ENCODE measurements around the gene NET1.
"Not testable (repeated sequence)": the region's sequence is repeated elsewhere in the genome, so short reads cannot be mapped to it uniquely, and the experiment has no call there.

The NET1 gene

GRCh38 chr10:5399332-5399731 lies 13.0 kb upstream of the NET1 start:
- no peak for FAIRE-seq

DNA sequence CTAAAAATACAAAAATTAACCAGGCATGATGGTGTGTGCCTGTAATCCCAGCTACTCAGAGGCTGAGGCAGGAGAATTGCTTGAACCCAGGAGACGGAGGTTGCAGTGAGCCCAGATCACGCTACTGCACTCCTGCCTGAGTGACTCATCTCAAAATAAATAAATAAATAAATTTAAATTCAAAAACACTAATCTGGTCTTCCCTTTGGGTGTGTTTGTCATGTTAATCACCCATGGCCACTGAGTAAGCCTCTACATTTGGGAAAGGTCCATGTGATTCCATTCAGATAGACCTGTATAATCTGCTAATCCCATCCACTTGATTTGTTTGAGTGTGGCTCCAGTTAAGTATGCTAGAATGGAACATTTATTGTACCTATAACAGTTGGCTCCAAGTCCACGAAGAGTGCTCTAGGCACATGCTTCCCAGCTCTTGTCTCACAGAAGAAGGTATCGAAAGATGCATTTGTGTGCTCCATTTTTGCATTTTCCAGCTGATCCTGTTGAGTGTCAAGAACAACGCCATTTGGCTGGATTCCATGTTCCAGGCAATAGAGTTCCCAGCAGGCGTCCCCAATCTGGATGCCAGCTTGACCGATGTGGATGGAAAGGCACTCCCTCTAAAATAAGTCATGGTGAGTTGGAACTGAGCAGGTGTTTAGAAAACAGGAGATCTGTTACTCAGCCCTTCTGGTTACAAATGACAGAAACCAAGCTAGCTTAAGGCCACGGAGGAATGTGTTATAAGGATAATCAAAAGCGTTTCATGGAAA lies 11.7 kb upstream of the NET1 start:
- no peak for FAIRE-seq

GRCh38 chr10:5402798-5403197 lies 9.6 kb upstream of the NET1 start:
- FAIRE-seq: no peak

DNA sequence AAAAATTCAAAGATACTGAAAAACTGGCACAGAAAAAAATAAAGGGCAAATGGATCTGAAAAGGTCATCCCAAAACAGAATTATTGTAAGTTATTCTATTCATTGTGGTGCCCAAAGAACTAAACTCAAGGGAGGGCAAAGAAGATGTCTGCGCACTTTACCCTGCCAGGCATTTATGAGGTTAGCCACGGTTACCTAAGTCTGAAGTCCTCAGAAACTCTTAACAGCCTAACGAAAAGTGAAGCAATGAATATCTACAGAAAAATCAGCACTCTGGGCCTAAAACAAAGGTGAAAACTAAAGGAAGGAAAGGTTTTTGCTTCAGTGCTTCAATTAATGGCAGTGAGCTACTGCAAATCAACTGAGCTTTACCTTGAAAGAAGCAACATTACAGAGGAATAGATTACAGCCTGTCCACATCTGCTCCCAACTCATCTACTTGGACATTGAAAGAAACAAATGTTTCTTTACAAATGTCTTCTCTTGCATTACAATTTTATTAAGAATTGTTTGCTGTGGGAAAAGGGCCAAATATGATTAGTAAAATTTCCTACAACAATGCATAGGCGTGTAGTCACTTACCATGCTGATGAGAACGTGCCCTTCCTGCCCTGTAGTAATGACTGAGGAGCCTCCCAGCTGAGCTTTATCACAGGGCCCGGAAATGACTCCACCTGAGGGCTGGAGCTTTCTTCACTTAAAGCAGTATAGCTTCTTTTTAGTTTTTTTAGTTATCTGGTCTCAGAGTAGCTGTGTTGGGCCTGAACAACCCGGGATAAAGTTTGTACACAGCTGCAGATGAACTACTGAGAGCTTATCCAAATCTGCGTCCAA lies 7.9 kb upstream of the NET1 start, which contains the start of gene TUBAL3:
Gene TUBAL3 (minus strand): TSS at position 621 of the 834 bp plus-strand sequence. CDS start 36 bp downstream, at position 585.
- no peak for FAIRE-seq

GRCh38 chr10:5406918-5407317 lies 5.4 kb upstream of the NET1 start:
- no peak for FAIRE-seq

DNA sequence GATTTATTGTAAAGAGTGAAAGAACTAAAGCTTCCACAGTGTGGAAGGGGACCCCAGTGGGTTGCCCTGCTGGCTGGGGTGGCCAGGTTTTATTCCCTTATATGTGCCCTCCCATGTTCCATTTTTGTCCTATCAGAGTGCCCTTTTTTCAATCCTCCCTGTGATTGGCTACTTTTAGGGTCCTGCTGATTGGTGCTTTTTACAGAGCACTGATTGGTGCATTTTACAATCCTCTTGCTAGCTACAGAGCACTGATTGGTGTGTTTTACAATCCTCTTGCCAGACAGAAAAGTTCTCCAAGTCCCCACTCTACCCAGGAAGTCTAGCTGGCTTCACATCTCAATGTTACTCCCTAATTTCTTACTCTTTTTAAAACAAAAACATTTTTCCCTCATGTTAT lies 1.6 kb upstream of the NET1 start:
- FAIRE-seq: not testable (repeated sequence)

GRCh38 chr10:5411941-5412276 lies 448 bp upstream of the NET1 start:
- no peak for FAIRE-seq

DNA sequence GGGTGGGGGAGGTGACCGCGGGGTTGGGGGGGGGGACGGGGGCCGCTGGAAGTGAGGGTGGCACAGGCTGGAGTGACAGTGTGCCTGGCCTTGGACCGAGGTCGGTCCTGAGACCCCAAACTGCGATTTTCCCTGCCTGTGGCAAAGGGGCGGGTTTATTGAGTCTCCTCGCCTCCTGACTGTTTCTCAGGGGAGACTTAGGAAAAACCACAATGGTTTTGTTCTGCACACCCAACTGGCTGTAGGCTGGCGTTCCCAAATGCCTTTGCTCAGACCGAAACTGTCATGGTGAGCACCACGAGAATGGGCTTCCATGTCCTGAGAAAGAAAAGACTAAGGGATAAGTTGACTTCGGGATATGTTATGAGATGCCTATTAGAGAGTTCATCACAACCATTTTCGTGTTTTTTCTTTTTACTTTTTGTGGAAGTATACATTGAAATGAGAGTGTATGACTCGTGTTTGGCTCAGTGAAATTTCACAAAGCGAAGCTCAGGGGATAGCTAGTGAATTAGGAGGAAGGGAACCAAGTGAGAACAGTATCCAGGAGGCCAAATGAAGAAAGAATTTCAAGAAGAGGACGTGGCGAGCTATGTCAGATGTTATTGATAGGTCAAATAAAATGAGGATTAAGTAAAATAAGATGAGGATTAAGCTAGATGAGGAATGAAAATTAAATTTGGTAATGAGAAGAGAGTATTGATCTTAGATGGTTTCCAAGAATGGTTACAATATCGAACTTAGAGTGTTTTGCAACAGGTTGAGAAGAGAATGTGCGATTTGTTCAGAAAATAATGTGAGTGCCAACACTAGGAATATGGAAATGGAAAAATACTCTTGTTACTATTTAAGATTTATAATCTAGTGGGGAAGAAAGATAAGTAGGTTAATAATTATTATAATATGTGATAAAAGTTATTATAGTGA lies 918 bp downstream of the NET1 start:
- FAIRE-seq: no peak

DNA sequence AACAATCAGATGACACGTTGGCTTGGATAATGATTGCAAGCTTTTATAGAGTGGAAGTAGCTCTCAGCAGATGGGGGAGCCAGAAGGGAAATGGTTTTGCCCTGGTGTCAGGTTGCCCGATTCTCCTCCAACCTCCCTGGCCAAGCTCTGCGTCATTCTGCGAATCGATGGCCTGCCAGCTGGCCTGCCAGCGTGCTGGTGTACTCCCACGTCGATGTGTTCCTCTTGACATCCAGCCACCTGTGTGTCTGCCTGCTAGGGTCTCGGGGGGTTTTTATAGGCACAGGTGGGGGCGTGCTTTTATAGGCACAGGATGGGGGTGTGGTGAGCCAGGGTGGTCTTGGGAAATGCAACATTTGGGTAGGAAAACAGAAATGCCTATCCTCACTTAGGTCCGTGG lies 4.6 kb downstream of the NET1 start:
- FAIRE-seq: no peak

GRCh38 chr10:5418584-5418983 lies 6.2 kb downstream of the NET1 start:
- no peak for FAIRE-seq

DNA sequence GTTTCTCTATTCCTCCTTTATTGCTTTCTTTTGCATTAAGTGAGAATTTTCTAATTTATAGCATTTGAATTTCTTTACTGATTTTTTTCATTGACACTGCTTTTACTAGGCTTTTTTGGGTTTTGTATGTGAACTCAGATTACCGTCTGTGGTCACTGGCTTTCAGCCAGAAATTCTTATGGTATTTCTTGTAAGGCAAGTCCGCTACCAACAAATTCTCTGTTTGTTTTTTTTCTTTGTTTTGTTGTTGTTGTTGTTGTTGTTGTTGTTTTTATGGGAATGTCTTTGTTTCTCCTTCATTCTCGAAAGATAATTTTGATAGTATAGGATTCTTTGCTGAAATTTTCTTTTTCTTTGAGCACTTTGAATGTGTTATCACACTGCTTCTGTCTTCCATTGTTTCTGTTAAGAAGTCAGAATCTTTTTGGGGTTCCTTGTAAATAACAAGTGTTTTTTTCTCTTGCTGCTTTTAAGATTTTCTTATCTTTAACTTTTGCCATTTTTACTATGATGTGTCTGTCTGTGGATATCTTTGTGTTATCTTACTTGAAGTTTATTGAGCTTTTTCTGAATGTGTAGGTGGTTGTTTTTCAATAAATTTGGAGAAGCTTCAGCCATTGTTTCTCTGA lies 7.2 kb downstream of the NET1 start:
- no peak for FAIRE-seq

DNA sequence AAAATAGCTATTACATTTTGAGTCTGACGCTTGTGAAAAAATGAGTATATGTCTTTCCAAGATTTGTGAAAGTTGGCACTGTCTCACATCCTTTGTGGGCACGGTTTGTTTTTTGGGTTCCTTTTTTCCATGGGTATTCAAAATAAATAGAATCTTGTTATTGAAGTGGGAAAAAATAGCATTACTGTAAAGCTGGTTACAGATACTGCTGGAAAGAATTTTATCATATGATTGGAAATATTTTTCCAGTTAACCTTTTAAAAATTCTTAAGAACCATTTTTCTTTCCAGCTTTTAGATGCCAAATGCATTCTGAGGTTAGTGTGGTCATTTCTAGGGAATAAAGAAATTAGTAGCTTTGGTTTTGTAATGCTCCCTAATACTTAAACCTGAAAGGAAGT lies 11.4 kb downstream of the NET1 start:
- FAIRE-seq: no peak

DNA sequence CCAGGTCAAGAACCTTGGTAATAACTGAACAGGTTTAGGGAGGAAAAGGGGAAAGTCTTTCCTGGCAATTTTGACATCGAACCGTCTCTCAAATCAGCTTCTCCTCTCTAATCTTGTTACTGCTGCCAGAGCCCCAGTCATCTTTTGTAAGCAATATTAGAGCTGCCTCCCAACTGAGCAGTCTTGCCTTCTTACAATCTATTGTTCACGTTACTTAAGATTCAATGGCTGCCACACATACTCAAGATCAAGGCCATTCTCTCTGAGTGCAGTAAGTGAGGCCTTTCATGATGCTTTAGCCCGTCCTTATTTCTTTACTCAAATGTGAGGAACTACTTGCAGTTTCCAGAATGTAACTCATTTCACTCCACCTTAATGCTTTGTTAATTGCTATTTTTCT lies 12.4 kb downstream of the NET1 start:
- FAIRE-seq: no peak

DNA sequence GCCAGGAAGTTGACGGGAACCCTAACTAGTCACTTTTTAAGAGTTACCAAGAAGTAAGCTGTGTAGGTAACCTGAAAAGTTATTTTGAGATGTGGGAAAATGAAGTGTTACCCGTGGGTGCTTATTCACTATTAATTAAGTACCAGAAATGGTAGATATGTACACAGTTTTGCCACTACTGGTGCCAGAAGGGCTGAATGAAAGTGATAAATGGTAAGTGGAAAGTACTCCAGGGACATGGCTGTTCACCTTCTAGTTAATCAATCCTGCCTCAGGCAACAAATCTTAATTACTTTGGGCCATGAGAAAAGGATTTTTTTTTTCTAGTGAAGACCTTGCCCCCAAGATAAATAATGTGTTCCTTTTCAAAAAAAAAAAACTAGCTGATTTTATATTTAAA lies 15.8 kb downstream of the NET1 start:
- FAIRE-seq: peak; percentile 38

DNA sequence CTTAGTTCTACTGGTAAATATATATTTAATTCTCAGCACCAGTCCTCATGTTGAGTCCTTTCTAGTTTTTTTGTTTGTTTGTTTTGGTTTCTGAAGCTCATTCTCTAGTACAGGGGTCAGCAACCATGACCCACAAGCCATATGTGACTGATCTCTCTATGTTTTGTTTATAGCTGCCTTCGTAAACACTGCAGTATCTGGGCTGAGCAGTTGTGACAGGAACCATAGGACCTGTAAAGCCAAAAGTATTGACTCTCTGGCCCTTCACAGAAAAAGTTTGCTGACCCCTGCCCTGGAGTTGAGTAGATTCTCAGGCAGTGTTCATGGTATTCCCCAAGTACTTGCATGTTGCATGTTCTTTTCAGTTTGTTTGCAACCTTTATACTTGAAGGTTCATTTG lies 20.8 kb downstream of the NET1 start:
- no peak for FAIRE-seq

DNA sequence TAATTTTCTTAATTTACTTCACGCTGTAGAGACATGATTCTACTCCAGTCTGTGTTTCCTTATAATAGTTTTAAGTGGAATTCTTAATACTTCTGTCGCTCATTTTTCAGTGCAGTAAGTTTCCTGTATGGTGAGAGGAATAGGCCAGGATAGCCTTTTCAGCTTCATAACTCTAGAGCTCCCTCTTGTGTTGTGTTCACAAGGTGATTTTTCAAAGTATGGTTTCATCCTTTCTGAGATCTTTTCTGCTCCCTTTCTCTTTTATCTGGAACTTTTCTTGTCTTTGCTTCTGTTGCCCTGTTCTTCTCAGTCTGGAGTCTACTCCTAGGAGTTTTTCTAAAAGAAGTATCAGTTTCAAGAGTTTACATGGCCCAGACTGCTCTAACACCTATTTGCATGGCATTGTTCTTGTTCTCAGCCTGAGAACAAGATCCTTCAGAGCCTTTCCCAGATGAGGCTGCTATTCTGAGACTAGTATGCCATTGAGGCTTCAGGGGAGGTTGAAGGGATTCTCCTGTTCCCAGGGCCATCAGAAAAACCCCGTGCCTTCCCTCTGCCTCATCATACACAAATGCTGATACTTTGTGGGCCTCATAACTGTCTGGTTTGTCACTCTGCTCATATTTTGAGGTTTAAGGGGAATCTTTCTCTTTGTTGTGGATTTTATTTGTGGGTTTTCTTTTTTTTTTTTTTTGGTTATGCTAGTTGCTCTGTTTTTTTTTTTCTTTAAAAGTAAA lies 21.8 kb downstream of the NET1 start:
- peak; percentile 98 for FAIRE-seq

DNA sequence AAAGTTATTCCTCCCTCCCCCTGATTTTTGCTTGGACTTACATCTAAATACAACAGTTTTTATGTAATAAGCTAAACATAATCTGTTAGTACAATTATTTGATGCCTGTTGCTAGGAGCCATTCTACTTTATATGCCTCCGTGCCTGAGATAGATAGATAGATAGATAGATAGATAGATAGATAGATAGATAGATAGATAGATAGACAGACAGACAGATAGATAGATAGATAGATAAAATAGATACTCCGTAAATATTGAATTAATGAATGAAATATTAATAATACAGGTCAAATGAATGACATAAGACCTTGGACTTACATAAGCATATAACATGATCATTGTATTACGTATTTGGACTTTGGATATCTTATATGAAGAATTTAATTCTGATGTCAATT lies 23.0 kb downstream of the NET1 start:
- FAIRE-seq: no peak

DNA sequence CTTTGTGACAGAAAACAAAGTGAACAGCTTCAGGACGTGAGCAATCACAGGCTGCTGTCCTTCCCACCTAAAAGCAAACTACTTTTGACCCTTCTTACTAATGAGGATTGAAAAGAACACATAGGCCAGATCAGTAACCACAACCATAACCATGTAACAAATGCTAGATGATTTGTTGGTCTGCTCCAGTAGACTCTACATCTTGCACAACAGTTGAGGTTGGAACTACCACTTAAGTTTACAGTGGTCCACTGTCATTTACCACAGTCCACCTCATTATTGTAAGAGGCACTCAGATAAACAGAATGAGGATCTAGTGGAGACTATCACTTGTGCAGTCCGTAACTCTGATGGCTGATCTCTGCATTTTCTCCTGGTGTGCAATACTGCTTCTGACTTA lies 27.8 kb downstream of the NET1 start:
- FAIRE-seq: no peak

GRCh38 chr10:5441106-5441505 lies 28.7 kb downstream of the NET1 start:
- FAIRE-seq: no peak

DNA sequence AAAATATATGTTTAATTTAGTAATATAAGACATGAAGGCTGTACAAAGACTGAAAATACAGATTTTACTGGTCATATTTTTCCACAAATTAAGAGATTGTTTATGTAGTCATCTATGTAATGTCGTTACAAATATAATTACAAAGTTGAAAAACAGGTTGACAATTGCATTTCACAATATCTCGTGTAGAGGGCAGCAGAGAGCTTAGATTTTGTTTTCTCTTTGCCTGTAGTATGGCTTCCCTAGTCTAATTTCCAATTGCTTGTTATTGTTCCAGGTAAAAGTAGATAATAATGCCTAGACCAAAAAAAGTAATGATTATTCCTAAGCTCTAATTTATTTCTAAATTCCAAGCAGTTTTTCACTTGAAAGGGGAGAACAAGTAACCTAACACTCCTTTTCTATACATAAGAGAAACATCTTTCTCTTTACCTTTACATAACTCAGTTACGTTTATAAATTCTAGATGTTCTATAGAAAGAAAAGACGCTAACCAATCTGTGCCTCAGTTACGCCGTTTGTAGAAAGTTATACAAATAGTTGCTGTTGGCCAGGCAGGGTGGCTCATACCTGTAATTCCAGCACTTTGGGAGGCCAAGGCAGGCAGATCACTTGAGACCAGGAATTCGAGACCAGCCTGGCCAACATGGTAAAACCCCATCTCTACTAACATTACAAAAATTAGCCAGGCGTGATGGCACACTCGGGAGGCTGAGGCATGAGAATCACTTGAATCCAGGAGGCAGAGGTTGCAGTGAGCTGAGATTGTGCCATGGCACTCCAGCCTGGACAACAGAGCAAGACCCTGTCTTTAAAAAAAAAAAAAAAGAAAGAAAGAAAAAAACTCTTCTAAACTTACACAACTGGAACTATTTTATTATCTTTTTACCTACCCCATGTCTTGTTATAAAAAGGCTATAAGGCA lies 30.0 kb downstream of the NET1 start:
- FAIRE-seq: peak; percentile 98

- FAIRE-seq: no peak
These were observed 30.6 kb downstream of the NET1 start for GRCh38 chr10:5442990-5443370.
